GM12874 (cell line): ENCODE data around the gene BICDL1.

ENCODE experiments used
- CTCF ChIP-seq: IDR thresholded peaks from 2 replicates; pipeline ENCODE4 v1.5.1; 2011; ENCODE audit warnings: low read depth, mild to moderate bottlenecking, control low read depth, low read length, moderate library complexity; ENCODE audit not compliant: insufficient read depth

The BICDL1 gene

DNA sequence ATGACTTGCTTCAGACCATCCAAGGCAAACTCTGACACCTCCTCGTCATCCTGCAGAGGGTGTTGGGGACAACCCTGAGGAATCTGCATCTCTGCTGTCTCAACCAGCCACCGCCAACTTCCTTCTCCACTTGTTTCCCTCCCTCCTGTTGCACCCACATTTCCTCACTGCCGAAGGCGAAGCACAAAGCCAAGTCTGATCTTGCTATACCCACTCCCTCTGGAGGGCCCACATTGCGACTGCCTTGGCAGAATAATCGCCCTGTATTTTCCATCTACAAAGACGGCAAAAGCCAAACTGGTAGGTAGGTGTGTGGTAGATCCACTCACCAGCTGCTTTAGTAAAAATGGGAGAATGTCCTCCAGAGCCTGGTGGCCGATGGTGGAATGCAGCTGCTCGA is 149.3 kb downstream of the BICDL1 start:
- TF ChIP-seq CTCF, result no peak

DNA sequence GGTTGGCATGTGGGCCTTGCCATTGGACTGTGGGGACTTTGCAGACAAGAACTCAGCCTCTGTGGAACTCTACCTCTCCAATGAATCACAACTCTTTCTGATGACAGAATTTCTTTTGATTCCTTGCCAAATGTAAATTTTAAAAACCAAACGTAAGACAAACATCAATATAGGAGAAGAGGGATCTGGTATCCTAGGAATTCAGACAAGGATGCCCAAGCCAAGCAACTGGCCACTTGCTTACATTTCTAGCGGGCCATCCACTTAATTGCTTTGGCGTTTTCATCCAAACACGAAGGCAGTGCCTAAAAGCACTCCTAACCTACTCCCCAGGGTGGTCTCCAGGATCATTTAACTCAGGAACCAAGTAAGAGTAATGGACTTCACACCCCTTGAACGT is 150.9 kb downstream of the BICDL1 start:
- TF ChIP-seq CTCF, result no peak

GRCh38 chr12:120140603-120141002 is 151.6 kb downstream of the BICDL1 start:
- no peak for TF ChIP-seq CTCF

DNA sequence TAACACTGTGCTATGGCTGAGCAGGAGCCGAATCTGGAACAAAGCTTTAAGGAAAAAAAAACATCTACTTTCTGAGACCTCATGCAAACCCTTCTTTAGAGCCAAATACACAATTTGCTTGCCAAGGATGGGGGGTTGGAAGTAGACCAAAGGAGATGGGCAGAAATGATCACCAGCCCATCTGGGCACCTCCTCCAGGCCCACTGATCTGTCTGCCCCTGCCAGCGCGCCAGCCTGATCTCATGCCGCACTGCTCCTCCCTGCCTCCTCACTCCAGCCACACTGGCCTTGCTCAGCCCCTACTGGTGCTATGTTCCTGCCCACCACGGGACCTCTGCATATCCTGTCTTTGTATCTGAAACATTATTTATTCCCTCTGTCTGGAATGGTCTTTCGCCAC is 152.3 kb downstream of the BICDL1 start:
- no peak for TF ChIP-seq CTCF

- TF ChIP-seq CTCF, result no peak
These were observed 153.3 kb downstream of the BICDL1 start for GRCh38 chr12:120142231-120142877.
